ENCODE measurements around the gene CSNK1G2.

The CSNK1G2 gene

DNA sequence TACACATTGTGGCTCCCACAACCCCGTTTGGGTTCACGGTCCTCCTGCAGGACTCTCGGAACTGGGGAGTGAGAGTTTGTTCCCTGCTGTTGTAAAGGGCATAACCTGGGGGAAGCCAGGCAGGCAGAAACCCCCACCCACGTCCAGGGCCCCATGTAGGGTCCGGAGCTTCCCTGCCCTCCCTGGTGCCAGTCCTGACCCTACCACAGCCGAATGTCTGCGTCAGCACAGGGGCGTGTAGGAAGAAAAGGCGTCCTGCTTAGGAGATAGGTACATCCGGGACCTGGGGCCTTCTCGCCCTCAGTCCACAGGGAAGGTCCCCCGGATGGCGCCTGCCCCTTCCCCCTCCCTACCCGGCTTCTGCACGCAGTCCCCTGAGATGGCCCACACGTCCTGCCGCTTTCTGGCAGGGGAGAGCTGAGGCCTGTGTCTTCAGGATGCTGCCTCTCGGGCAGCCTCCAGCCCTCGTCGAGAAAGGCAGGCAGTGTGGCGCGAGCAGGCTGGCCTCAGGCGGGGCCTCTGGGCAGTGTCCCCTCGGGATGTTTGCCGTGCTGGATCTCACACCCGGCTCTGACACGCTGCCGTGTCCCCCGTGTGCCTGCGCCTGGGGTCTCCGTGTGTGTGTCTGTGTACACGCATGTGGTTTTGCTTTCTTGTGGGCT, 19.1 kb downstream of the CSNK1G2 start:
- CTCF ChIA-PET: no interaction called here
- POLR2A ChIA-PET: no interaction called here
- TF ChIP-seq NFRKB (IDR thresholded peaks at IDR 0.05) (no peak), TARDBP (IDR thresholded peaks at IDR 0.05) (no peak), SP1 (IDR thresholded peaks at IDR 0.05) (no peak), L3MBTL2 (conservative IDR thresholded peaks at IDR 0.05) (no peak), ZNF384 (IDR thresholded peaks at IDR 0.05) (no peak), FOXK2 (IDR thresholded peaks at IDR 0.05) (no peak), SUZ12 (IDR thresholded peaks at IDR 0.05) (no peak), CTBP1 (IDR thresholded peaks at IDR 0.05; ENCODE audit: borderline replicate concordance) (no peak), ELF4 (IDR thresholded peaks at IDR 0.05) (no peak), HDGF (IDR thresholded peaks at IDR 0.05; ENCODE audit: borderline replicate concordance) (no peak), FOXA1 (IDR thresholded peaks at IDR 0.05) (no peak), BHLHE40 (IDR thresholded peaks at IDR 0.05; ENCODE audit: borderline replicate concordance) (no peak), LEF1 (IDR thresholded peaks at IDR 0.05; ENCODE audit: borderline replicate concordance) (no peak), FOXM1 (IDR thresholded peaks at IDR 0.05; ENCODE audit: borderline replicate concordance) (no peak), ARNT (IDR thresholded peaks at IDR 0.05) (no peak)
- TF ChIP-seq, protein P1, sequence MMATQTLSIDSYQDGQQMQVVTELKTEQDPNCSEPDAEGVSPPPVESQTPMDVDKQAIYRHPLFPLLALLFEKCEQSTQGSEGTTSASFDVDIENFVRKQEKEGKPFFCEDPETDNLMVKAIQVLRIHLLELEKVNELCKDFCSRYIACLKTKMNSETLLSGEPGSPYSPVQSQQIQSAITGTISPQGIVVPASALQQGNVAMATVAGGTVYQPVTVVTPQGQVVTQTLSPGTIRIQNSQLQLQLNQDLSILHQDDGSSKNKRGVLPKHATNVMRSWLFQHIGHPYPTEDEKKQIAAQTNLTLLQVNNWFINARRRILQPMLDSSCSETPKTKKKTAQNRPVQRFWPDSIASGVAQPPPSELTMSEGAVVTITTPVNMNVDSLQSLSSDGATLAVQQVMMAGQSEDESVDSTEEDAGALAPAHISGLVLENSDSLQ (IDR thresholded peaks at IDR 0.05): no peak
- DNase-seq (ENCODE audit: extremely low spot score): no peak

DNA sequence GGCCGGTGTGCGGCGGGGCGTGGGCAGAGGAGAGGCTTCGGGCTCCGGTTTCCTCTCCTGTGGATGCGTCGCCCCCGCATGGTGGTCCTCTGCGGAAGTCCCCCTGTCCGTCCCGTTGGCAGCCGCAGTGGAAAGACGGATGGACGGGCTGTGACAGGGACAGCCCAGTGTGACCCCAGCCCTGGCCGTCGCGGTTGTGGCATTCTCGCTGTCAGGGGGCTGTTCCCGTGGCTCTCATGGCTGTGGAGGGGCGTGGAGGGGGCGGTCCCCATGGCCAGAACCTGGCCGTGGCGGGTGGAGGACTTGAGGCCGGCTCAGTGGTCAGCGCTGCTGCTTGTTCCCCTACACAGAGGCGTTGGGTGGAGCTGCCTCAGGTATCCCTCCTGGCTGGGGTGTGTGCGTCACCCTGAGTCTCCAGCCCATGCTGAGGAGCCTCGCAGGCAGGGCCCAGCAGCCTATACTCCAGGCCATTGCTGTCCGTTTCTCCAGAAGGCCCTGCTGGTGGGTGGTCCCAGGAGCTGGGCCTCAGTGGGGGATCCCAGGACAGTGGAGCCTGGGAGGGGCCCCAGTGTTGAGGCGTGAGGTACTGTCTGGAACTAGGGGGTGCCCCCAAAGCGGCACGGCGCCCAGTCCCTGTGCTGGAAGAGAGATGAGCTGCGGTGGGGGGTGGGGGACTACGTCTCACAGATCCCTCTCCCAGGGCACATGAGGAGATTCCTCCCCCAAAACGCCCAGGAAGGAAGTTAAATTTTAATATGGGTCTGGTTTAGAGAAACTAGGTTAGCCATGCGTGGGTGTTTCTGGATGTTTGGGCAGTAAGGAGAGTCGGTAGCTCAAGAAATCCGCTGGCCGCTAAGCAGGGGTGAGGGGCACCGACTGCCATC, 20.3 kb downstream of the CSNK1G2 start:
- DNase-seq (ENCODE audit: extremely low spot score): no peak
- no peak for TF ChIP-seq ZNF384 (IDR thresholded peaks at IDR 0.05)
- TF ChIP-seq BHLHE40 (IDR thresholded peaks at IDR 0.05; ENCODE audit: borderline replicate concordance): no peak
- no peak for TF ChIP-seq HDGF (IDR thresholded peaks at IDR 0.05; ENCODE audit: borderline replicate concordance)
- TF ChIP-seq, protein P1 (IDR thresholded peaks at IDR 0.05): no peak
- no peak for TF ChIP-seq TARDBP (IDR thresholded peaks at IDR 0.05)
- no peak for TF ChIP-seq NFRKB (IDR thresholded peaks at IDR 0.05)
- TF ChIP-seq FOXM1 (IDR thresholded peaks at IDR 0.05; ENCODE audit: borderline replicate concordance): no peak
- no peak for TF ChIP-seq ARNT (IDR thresholded peaks at IDR 0.05)
- no peak for TF ChIP-seq ELF4 (IDR thresholded peaks at IDR 0.05)
- TF ChIP-seq L3MBTL2 (conservative IDR thresholded peaks at IDR 0.05): no peak
- TF ChIP-seq SUZ12 (IDR thresholded peaks at IDR 0.05): no peak
- TF ChIP-seq FOXA1 (IDR thresholded peaks at IDR 0.05): no peak
- CTCF ChIA-PET: no interaction called here
- POLR2A ChIA-PET: no interaction called here

GRCh38 chr19:1962674-1963073, 21.7 kb downstream of the CSNK1G2 start:
- CTCF ChIA-PET: no interaction called here
- DNase-seq (ENCODE audit: extremely low spot score): no peak
- TF ChIP-seq NFRKB (IDR thresholded peaks at IDR 0.05) (no peak), CTBP1 (IDR thresholded peaks at IDR 0.05; ENCODE audit: borderline replicate concordance) (no peak), FOXM1 (IDR thresholded peaks at IDR 0.05; ENCODE audit: borderline replicate concordance) (no peak), TARDBP (IDR thresholded peaks at IDR 0.05) (no peak), L3MBTL2 (conservative IDR thresholded peaks at IDR 0.05) (no peak), FOXK2 (IDR thresholded peaks at IDR 0.05) (no peak), FOXA1 (IDR thresholded peaks at IDR 0.05) (no peak), HDGF (IDR thresholded peaks at IDR 0.05; ENCODE audit: borderline replicate concordance) (no peak), ARNT (IDR thresholded peaks at IDR 0.05) (no peak), ZNF384 (IDR thresholded peaks at IDR 0.05) (no peak), SP1 (IDR thresholded peaks at IDR 0.05) (no peak), SUZ12 (IDR thresholded peaks at IDR 0.05) (no peak), BHLHE40 (IDR thresholded peaks at IDR 0.05; ENCODE audit: borderline replicate concordance) (no peak), ELF4 (IDR thresholded peaks at IDR 0.05) (no peak), LEF1 (IDR thresholded peaks at IDR 0.05; ENCODE audit: borderline replicate concordance) (no peak)
- TF ChIP-seq, protein P1 (IDR thresholded peaks at IDR 0.05): no peak
- POLR2A ChIA-PET: interaction anchor here (1.1 kb wide), 1 partner anchor 9 kb away, joined by 5 read pairs; no protein-coding TSS in a partner anchor

- no peak for TF ChIP-seq BHLHE40 (IDR thresholded peaks at IDR 0.05; ENCODE audit: borderline replicate concordance)
- TF ChIP-seq, protein P1 (IDR thresholded peaks at IDR 0.05): no peak
- no peak for TF ChIP-seq L3MBTL2 (conservative IDR thresholded peaks at IDR 0.05)
- no peak for TF ChIP-seq ARNT (IDR thresholded peaks at IDR 0.05)
- TF ChIP-seq SP1 (IDR thresholded peaks at IDR 0.05): no peak
- no peak for TF ChIP-seq ELF4 (IDR thresholded peaks at IDR 0.05)
- no peak for TF ChIP-seq LEF1 (IDR thresholded peaks at IDR 0.05; ENCODE audit: borderline replicate concordance)
- no peak for DNase-seq (ENCODE audit: extremely low spot score)
- POLR2A ChIA-PET: no interaction called here
- CTCF ChIA-PET: no interaction called here
Measured at GRCh38 chr19:1967087-1967608, 26.2 kb downstream of the CSNK1G2 start.
